HG03095 (cell line): Measurements from ENCODE around the gene SYT1.

Source experiments
- ATAC-seq: cut with Tn5 transposase; IDR thresholded peaks from one replicate; pipeline ENCODE4 v1.9.1; 2021; ENCODE audit warnings: moderate library complexity; ENCODE audit not compliant: unreplicated experiment

SYT1 gene

DNA sequence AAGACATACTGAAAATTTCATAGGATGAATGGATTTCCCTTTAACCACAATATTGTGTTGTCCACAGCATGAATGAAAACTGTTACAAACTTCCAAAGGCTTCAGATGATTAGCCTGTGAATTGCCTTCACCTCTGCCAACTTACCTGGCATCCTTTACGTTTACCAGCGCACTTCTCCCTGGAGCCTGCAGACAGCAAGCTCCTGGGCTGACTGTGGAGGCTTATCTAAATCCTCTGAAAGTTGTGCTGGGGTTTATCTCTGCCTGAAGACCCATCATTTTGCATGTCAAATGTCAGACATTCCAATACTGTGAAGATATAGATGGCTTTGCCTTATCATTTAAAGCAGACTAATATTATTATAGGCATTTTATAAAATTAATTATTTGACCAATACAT is 403.0 kb downstream of the SYT1 start:
- ATAC-seq = no peak

GRCh38 chr12:79274501-79275064 is 410.0 kb downstream of the SYT1 start:
- no peak for ATAC-seq

DNA sequence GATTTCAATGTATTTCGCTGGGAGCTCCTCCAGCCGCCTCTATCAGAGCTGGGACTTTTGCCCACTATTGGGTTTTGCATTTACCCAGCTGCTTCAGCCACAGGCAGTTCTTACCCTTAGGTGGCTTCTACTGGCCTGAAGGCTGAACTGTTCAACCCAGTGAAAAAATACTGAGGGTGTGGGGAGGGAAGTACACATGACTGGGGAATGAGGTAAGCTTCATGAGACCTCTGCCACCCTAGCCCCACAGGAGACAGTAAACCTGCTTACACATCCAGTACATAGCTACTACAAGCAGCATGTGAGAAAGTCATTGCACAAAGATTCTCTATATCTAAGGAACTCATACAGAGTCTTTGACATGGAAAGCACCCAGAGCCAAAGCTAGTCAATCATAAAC is 411.1 kb downstream of the SYT1 start:
- ATAC-seq = no peak

DNA sequence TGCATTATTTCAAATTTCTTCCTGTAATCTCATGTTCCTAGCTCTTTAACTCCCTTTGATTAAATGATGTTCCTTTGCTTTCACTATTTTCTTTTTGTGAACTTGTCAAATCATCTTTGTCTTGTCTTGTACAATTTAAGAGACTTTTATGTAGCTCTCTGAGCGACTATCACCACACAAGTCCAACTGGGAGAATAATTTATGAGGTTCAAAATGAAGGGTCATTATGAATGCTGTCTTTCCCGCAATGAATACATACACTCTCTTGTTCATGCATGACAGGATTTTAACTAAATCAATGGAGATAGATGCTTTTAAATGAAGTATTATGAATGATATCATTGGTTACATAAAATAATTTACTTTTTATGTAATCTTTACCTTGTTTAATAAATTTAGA is 418.8 kb downstream of the SYT1 start:
- no peak for ATAC-seq

DNA sequence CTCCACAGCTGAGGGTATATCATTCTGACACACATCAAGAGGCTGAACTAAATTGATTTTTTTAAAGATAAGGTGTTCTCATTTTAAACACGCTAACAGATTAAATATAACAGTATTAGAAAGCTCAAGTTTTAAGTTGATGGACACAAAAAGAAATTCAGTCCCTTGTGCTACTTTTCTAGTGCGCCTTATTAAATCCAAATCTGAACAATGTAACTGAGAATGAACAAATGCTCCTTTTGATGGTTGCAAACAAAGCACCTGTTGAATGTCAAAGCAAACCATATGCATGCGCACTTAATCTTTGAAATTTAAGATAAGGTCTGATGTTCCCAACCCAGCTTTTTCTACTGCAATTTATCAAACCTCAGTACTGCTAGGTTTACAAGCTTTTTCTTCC is 424.3 kb downstream of the SYT1 start:
- no peak for ATAC-seq

DNA sequence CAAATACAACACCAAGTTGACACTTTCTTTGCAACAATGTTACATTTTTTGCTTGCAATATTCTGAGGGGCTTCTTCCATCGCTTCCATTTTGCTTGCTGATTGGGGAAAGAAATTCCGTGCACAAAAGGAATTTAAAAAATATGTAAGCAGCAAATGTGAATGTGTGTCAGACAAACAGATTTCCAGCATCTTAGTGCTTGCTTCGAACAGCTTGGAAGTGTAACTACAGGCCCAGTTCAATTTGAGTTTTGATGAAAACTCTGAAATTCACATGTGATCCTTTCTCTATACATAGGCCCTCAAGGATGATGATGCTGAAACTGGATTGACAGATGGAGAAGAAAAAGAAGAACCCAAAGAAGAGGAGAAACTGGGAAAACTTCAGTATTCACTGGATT is 427.1 kb downstream of the SYT1 start:
- no peak for ATAC-seq

GRCh38 chr12:79294590-79294989 is 430.0 kb downstream of the SYT1 start:
- ATAC-seq = no peak

- ATAC-seq = no peak
Measured at GRCh38 chr12:79295572-79295971, 431.0 kb downstream of the SYT1 start.

- no peak for ATAC-seq
Measured at GRCh38 chr12:79296133-79296532, 431.6 kb downstream of the SYT1 start.

- no peak for ATAC-seq
Measured at GRCh38 chr12:79296871-79297270, 432.3 kb downstream of the SYT1 start.

DNA sequence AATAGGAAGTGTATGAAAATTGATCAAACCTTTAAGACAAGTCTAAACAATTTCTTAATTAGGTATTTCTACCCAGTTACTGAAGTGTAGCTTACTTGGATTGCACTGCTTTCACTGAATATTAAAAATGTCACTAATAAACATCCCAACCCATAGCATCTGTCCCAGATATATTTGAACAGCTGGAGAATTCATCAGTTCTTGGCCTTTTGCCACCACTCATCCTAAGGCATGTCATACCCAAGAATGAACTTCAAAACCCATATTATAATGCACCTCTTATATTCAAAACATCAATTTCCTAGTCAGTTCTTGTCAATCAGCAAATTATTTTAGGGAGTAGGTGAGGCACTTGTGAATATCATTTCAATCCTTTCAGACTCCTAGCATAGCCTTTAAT is 433.9 kb downstream of the SYT1 start:
- no peak for ATAC-seq

DNA sequence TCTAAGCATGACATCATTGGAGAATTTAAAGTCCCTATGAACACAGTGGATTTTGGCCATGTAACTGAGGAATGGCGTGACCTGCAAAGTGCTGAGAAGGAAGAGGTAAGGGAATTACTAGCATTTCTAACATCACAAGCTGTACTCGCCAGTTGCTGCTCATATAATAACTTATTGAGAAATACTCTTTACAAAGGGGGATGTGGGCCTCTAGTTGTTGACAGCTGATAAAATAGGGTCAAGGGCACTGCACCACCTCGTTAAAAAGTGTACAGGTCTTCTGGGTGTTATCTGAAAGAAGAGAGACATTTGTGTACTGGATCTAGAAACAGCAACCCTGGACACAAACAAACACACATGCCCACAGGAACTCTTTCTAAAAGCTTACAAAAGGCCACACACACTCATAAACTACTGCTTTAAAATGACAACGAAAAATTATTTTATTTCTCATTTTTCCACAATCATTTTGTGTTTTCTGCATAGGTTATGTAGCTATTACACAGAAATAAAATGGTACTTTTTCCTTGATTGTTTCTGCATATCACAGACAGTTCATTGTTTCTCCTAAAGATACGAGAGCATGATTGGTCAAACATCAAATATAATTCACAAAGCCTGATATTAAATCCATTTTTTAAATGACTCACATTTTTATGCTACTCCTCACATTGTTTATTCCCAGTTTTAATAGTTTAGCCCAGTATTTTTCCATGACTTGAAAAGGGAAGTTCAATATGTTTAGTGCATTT is 435.0 kb downstream of the SYT1 start:
- no peak for ATAC-seq

DNA sequence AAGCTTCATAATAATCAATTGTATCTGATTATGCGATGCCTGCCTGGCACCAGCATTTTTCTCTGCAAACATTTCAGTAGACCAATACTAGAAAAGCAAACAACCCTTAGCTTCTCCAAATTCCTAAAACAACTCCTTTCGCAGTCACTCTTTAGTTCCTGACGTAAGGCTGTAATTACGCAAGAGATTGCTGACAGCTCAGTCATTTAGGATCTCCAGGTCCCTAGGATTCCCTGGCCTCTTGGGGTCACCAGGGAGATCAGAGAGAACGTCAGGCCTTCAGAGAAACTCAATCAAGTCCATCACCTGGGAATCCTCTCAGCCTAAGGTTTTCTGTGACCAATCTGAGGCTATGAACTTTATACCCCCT is 435.6 kb downstream of the SYT1 start:
- no peak for ATAC-seq

DNA sequence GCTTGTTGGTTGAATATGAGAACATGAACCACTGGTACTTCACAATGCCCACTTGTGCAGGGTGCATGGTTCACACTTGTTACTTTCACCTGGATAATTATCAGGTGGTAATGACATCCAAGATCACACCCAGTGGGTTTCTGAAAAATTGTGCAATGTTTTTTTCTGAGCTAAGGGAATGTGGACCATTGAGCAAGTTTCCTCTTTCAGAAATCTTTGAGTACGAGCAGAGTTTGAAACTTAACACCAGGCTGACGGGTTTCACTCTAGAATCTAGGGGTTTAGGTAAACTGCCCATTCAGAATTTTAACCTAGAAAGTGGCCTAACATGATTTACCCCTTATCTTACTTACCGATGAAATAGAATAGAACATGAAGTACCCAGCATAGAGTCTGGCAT is 436.6 kb downstream of the SYT1 start:
- ATAC-seq = no peak

DNA sequence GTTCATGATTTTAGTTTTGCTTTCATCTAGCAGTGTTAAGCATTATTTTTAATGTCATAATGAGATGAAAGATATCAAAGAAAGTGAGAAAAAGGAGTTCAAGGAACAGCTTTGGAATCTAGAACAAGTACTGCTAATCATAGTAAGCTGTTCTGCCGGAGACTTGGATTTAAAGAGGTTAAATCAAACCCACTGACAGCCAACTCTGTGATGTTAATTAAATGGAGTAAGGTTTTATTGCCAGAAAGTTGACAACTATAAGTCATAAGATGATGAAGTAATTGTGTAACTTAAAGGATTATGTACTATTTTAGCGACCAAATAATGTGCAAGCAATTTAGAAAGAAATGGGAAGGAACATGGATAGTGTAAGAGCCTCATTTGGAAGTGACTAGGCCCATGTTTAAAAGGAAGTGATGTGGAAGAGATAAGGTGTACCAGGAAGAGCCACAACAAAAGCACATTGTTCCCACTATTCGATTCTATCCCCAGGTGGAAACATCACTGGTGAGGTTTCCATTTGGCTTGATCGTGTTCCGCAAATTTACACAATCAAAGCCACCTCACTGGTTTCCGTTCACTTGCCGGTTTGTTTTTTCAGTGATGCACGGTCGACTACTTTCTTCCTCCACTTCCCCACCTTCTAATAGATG is 437.7 kb downstream of the SYT1 start:
- no peak for ATAC-seq

DNA sequence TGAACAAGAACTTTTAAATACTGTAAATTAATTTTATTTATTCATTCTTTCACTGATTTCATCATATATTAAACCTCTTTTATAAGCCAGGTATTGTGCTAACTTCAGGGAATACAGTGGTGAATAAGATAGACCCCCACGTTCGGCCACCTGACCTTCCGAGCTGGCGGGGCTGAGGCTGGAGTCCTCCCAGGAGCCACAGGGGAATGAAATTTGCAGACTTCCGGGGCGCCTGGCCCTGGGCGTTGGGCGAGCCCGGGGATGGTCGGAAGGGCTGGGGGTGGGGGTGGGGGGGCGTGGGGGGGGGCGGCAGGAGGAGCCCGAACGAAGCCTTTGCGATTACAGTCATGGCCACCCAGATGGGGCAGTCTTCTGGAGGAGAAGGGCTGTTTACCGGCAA is 442.8 kb downstream of the SYT1 start:
- ATAC-seq = no peak

DNA sequence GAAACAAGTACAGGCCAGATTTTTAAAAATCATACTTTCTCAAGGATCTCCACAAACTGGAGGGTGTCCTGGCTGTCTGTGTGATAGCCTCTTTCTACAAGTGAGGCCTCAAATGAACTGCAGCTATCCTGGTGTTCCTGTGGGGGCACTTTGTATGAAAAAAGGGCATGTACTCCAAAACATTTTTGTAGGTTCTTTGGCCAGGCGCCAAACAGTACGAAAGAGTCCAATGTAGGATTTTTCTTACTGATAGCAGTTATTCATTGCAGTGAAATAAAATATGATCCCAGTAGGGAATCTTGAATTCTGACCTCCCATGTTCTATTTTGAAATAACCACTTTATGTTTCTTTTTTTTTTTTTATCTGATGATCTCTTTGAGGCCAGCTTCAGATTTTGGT is 444.5 kb downstream of the SYT1 start:
- no peak for ATAC-seq

DNA sequence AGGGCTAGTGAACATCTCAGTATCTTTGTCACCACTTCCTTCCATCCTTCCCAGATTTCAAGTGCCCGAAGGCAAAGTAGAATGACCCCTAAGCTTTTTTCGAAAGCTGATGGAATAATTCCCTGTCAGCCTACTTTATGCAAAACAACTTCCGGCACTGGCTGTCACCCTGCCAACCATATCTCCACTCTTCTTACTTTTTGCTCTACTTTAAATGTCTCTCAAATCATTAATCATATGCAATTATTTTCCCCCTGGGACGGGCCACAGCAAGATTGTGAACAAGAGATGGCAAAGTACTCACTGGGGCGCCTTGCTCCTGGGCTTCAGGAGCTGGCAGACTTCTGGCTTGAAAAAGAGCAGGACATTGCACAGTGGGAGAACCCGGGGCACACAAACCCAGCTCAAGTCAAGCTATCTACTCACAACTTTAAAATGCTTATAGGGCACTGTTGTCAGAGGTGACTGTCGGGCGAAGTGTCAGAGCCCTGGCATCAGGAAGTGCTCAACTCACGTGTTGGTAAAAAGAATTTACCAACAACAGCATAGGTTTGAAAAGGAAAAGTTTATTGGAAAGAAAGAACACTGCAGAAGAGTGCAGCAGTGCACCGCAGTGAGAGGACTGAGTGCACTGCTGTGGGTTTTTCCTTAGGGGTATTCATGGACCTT is 452.7 kb downstream of the SYT1 start:
- ATAC-seq = no peak

- ATAC-seq = no peak
Measured at GRCh38 chr12:79322905-79323304, 458.3 kb downstream of the SYT1 start.

GRCh38 chr12:79324571-79324970 is 460.0 kb downstream of the SYT1 start:
- no peak for ATAC-seq

DNA sequence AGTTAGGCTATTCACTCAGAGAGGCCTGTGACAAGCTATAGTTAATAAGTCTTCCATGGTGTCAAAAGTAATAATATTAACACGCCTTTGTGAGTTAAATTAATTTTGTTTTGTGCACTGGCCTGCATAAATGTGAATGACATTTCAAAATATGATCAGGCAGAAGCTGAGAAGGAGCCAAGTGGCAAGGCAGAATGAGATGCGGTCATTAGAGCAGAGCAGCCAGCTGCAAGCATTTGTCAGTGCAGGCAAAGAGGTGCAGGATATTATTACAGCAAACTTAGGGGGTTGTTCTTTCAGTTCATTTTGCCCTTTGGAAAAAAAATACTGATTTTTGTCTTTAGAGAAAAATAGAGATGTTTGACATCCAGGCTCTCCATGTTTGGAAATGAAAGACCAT is 461.6 kb downstream of the SYT1 start:
- ATAC-seq = no peak

DNA sequence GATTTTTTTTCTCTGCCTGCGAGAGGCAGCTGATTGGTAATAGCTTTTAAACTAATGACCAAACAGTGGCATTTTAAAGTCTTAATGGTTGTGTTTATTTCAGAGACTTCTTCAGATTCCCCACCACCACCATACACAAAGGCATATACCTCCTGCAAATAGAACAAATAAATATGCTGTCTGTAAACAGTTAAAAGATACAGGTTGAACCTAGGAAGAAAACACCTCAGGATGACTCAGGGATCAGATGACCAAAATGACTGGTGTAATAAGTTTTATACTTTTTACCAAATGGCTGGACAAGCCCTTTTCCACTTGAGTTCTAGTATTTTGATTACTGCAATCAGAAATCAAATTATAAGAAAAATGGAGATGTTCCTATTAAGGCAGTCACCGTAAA is 462.1 kb downstream of the SYT1 start:
- no peak for ATAC-seq
